Ovary (tissue), 9 donors: Measurements from ENCODE around the gene NR1H4. TPM values are rescaled to one million over a fixed set of nuclear protein-coding genes. Genes with fewer than 3 reads are reported as not detected.
"Not testable (repeated sequence)": the region's sequence is repeated elsewhere in the genome, so short reads cannot be mapped to it uniquely, and the experiment has no call there.

Experiments
- DNase-seq, 5 donors: peaks; one replicate each; pipeline ENCODE4 v3.0.0-alpha.2; 2019 to 2020
- H3K27ac ChIP-seq, 2 donors: fragments of 200-600 bp; one replicate each; pipeline versions ENCODE4 v1.5.1 to v1.8.0; 2019 to 2022
- H3K27me3 ChIP-seq: fragments of 200-600 bp; one replicate; pipeline ENCODE4 v1.8.0; 2022
- H3K36me3 ChIP-seq: fragments of 200-600 bp; sonication (generic); one replicate; pipeline ENCODE4 v1.5.1; 2019
- H3K4me1 ChIP-seq: one replicate; pipeline ENCODE4 v1.8.1; 2013; ENCODE audit warnings: mild to moderate bottlenecking, moderate library complexity; ENCODE audit not compliant: insufficient read depth
- H3K4me3 ChIP-seq: fragments of 200-600 bp; sonication (generic); one replicate; pipeline ENCODE4 v1.5.1; 2017
- H3K9me3 ChIP-seq, 2 donors: fragments of 200-600 bp in 1 of 2; sonication (generic) in 1 of 2; one replicate each; pipeline versions ENCODE4 v1.5.1 to v1.8.1; 2013 to 2019; ENCODE audit warnings: mild to moderate bottlenecking in 1 of 2, moderate library complexity in 1 of 2
- CTCF ChIP-seq, 3 donors: fragments of 450-650 bp in 2 of 3; fragments of 200-600 bp in 1 of 3; IDR thresholded peaks; one replicate each; pipeline versions ENCODE4 v1.5.1 to v1.8.0; 2016 to 2022; ENCODE audit warnings: antibody characterized with exemption in 3 of 3, mild to moderate bottlenecking in 1 of 3
- EP300 ChIP-seq: sonication (generic); formaldehyde crosslinking; IDR thresholded peaks from one replicate; pipeline ENCODE4 v1.6.1; 2017; ENCODE audit warnings: antibody characterized with exemption
- POLR2A ChIP-seq: fragments of 450-650 bp; IDR thresholded peaks from one replicate; pipeline ENCODE4 v1.6.1; 2017; ENCODE audit warnings: antibody characterized with exemption, mild to moderate bottlenecking, moderate library complexity
- WGBS, 3 donors: extraction: QIAGEN DNeasy Blood & Tissue Kit in 1 of 3; methylation state at CpG; one replicate each; pipeline versions ENCODE4 v1.1.5 to v1.1.7; 2013 to 2017; 5-methylcytosine and 5-hydroxymethylcytosine counted together
- intact Hi-C, 4 donors: fragments of 100-400 bp; cut with DNase I; formaldehyde crosslinking; loops; one replicate each; pipeline versions ENCODE4 v1.11.0 to v1.15.1; 2022 to 2023
- polyA plus RNA-seq, 2 donors: library from polyadenylated mRNA; stranded (reverse); fragments of 200-250 nt in 1 of 2; fragments of 350-450 nt in 1 of 2; fragmentation: Illumina TruSeq in 1 of 2; extraction: RNeasy Lipid Tissue Mini Kit (QIAGEN cat#74804) in 1 of 2; gene quantifications; one replicate each; pipeline ENCODE4 v1.2.3, GENCODE V29; 2013 to 2014
- total RNA-seq, 7 donors: library from RNA; depleted of rRNA in 2 of 7; stranded (reverse); fragments of >200 nt in 2 of 7; fragmentation: NEBNext Ultra II Directional in 3 of 7; extraction: Animal tissue kit (Norgen Biotek cat#: 25700) in 3 of 7; gene quantifications; one replicate each; pipeline versions ENCODE4 v1.1.0 to v1.2.4, GENCODE V29; 2016 to 2023
- donor health status: DM: no; HTN: no; CAD: no; lungs with moderate emphysema.
- donor health status: DM: no; HTN: no; CAD: no.
- donor health status: Bipolar disorder and iron deficiency.
- donor health status: DM: yes; HTN: yes; CAD: no.
- donor health status: DM: no; HTN: no; CAD: no.
- donor health status: DM: yes; HTN: yes; CAD: no.

NR1H4 gene
- total and polyA plus RNA-seq, 9 donors: 8.8 to 26.2 (median 15.2) TPM

DNA sequence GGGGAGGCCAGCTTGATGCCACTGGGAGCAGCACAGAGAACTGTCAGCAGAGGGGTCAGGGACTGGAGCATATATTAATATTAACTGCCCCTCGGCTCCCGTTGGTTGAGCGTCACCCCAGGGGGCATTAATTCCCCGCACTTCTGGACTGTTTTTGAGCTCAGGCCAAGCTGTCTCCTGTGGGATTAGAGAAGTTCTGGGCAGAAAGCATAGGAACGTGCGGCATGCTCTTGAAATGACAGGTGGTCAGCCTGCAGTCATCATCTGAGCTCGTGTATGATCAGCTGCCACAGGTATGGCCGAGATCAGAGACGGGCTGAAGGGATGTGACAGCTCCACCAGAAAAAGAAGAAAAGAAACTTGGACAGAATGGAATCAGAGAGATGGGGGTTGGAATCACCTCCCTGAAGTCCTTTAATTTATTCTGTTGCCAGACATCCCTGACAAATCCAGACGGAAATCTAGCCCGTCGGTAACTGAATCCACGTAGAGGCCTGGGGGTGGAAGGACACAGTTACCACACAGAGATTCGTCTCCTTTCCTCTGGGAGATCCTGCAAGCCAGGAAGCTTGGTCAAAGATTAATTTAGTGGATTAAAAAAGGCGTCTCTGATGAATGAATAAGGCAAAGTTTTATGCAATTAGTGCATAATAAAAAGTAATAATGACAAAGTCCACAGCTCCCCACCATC is 23.6 kb downstream of the NR1H4 start:
- Histone ChIP-seq H3K36me3 (no peaks in the 10 kb centered on the region), H3K9me3 (no peaks in the 10 kb centered on the region), H3K27ac (no peak overlapping the region), H3K4me3 (no peak overlapping the region), H3K27me3 (no peaks in the 10 kb centered on the region), H3K4me1 (peaks cover 8% of the 10 kb centered on the region)
- WGBS, 3 donors: 60 to 81% (median 67%) methylated on average over 15 of the region's 15 CpGs
- TF ChIP-seq CTCF (IDR thresholded peaks at IDR 0.05) (no peak), EP300 (no peak), POLR2A (no peak)
- intact Hi-C loops: no loop called here
- no peak for DNase-seq

DNA sequence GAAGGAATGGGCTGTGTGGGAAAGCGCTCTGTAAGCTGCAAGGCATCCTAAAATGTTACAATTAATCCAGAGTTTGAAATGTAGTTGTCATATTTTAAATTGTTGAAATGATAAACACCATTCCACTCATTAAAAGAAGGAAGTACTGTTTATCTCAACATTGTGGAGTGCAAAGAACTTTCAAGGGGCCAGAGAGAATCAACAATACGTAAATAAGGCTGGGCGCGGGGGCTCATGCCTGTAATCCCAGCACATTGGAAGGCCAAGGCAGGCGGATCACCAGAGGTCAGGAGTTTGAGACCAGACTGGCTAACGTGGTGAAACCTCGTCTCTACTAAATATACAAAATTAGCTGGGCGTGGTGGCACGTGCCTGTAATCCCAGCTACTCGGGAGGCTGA is 24.5 kb downstream of the NR1H4 start:
- H3K36me3 ChIP-seq: no peaks in the 10 kb centered on the region
- no peak for TF ChIP-seq POLR2A
- no peak for TF ChIP-seq EP300
- TF ChIP-seq CTCF (IDR thresholded peaks at IDR 0.05): no peak
- no peaks in the 10 kb centered on the region for H3K27me3 ChIP-seq
- no peaks in the 10 kb centered on the region for H3K9me3 ChIP-seq
- DNase-seq: no peak
- no peak overlapping the region for H3K4me3 ChIP-seq
- WGBS, 3 donors: 41 to 75% (median 44%) methylated on average over 10 of the region's 10 CpGs
- H3K4me1 ChIP-seq: peaks cover 8% of the 10 kb centered on the region
- intact Hi-C loops: no loop called here
- H3K27ac ChIP-seq: no peak overlapping the region

- no peak for DNase-seq
- no peak overlapping the region for H3K27ac ChIP-seq
- peaks cover 8% of the 10 kb centered on the region for H3K4me1 ChIP-seq
- H3K36me3 ChIP-seq: no peaks in the 10 kb centered on the region
- H3K27me3 ChIP-seq: no peaks in the 10 kb centered on the region
- H3K9me3 ChIP-seq: no peaks in the 10 kb centered on the region
- TF ChIP-seq CTCF (IDR thresholded peaks at IDR 0.05) (no peak), EP300 (no peak), POLR2A (no peak)
- intact Hi-C loops: no loop called here
- no peak overlapping the region for H3K4me3 ChIP-seq
- 86 to 94% (median 88%) methylated on average over 1 of the region's 1 CpG for WGBS, 3 donors
Measured at GRCh38 chr12:100499416-100499815, 25.8 kb downstream of the NR1H4 start.

DNA sequence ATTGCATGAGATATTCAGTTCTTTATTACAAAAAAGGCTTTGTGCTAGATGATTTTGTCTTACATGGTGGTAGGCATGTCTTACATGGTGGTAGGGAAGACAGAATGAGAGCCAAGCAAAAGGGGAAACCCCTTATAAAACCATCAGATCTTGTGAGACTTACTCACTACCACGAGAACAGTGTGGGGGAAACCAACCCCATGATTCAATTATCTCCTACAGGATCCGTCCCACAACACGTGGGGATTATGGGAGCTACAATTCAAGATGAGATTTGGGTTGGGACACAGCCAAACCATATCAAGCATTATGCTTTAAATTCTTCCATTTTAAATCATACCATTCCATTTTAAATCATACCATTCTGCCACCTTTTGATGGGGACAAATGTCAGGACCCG is 29.1 kb downstream of the NR1H4 start:
- H3K27ac ChIP-seq, DNase-seq, H3K36me3 ChIP-seq, H3K4me3 ChIP-seq, H3K9me3 ChIP-seq, H3K4me1 ChIP-seq, intact Hi-C loops, H3K27me3 ChIP-seq: not testable (repeated sequence)
- WGBS, 3 donors: 92 to 93% (median 93%) methylated on average over 4 of the region's 4 CpGs

DNA sequence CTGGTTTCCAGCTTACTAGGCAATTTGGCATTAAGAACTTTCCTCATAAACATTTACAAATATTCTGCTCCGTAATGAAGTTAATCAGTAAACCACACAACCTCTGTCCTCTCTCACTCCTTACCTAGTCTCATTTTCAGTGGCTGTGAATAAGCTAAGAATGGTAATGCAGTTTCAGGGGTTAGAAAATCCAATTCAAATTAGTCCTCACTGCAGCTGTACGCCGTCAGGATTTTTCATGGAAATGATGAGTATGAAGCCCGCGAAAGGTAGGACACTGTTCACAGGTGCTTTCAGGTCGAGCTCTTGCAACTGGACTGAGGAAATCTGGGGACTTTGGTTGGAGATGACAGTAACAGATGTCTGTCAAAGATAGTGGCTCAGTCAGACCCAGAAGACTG is 29.6 kb downstream of the NR1H4 start:
- H3K27ac ChIP-seq: no peak overlapping the region
- no peaks in the 10 kb centered on the region for H3K27me3 ChIP-seq
- peaks cover 2% of the 10 kb centered on the region for H3K4me1 ChIP-seq
- no peaks in the 10 kb centered on the region for H3K9me3 ChIP-seq
- DNase-seq: no peak
- no peak overlapping the region for H3K4me3 ChIP-seq
- no peaks in the 10 kb centered on the region for H3K36me3 ChIP-seq
- no peak for TF ChIP-seq CTCF (IDR thresholded peaks at IDR 0.05)
- TF ChIP-seq POLR2A: no peak
- no peak for TF ChIP-seq EP300
- intact Hi-C loops: no loop called here
- WGBS, 3 donors: 91 to 93% (median 93%) methylated on average over 6 of the region's 6 CpGs
